ENCODE data around the gene DVL3. TPM values are rescaled to one million over a fixed set of nuclear protein-coding genes. Genes with fewer than 3 reads are reported as not detected.

The DVL3 gene
- total and polyA plus RNA-seq, 2 experiments from 2014 or later = 25.6 to 55.5 TPM

GRCh38 chr3:184135911-184136260 lies 19.3 kb upstream of the DVL3 start:
- no peak for TF ChIP-seq EZH2phosphoT487 (IDR thresholded peaks at IDR 0.05; ENCODE audit: unreplicated experiment)
- TF ChIP-seq ZNF331 (CRISPR knock-in tag; IDR thresholded peaks at IDR 0.05; ENCODE audit: low read depth) = no peak
- Mint-ChIP-seq H3K27me3 (ENCODE audit: insufficient read depth, low read depth, poor library complexity) (peaks cover 15% of the 10 kb centered on the region), H3K9me3 (no peaks in the 10 kb centered on the region), H3K4me1 (peaks cover 16% of the 10 kb centered on the region), H3K4me3 (peak overlapping the region; percentile 95), H3K36me3 (ENCODE audit: low read depth) (peaks cover 20% of the 10 kb centered on the region), H3K27ac (no peak overlapping the region; the same call in 1 of the 2 replicates)
- no peak for ATAC-seq
- Histone ChIP-seq H3K79me2 (replicated peaks; ENCODE audit: insufficient read depth) (peaks cover 42% of the 10 kb centered on the region), H2AFZ (peak overlapping the region; percentile 23), H3K27me3 (ENCODE audit: insufficient read depth) (no peaks in the 10 kb centered on the region), H4K20me1 (replicated peaks; ENCODE audit: insufficient read depth) (peaks cover 4% of the 10 kb centered on the region), H3K27ac (ENCODE audit: low read depth) (no peak overlapping the region), H3K4me2 (peak overlapping the region; percentile 100), H3F3A (replicated peaks; ENCODE audit: low read depth) (peaks cover 7% of the 10 kb centered on the region; the same call in 1 of the 2 replicates), H3K36me3 (ENCODE audit: insufficient read depth) (0 out of 2 replicates have a peak, but pooled peaks cover 5% of the 10 kb centered on the region), H3K4me3 (peak overlapping the region; percentile 89), H3K9me2 (ENCODE audit: insufficient read depth) (no peaks in the 10 kb centered on the region), H3K4me1 (ENCODE audit: insufficient read depth) (peaks cover 7% of the 10 kb centered on the region; the same call in 1 of the 2 replicates)
- DNase-seq (ENCODE audit: low spot score) = no peak

- no peaks in the 10 kb centered on the region for H3K9me2 ChIP-seq (ENCODE audit: insufficient read depth)
- Mint-ChIP-seq H3K27ac (no peak overlapping the region), H3K4me1 (peaks cover 12% of the 10 kb centered on the region), H3K4me3 (no peak overlapping the region), H3K27me3 (ENCODE audit: insufficient read depth, low read depth, poor library complexity) (peaks cover 2% of the 10 kb centered on the region), H3K9me3 (no peaks in the 10 kb centered on the region), H3K36me3 (ENCODE audit: low read depth) (peaks cover 59% of the 10 kb centered on the region)
- no peak for DNase-seq (ENCODE audit: low spot score)
- peaks cover 15% of the 10 kb centered on the region for H3K36me3 ChIP-seq (ENCODE audit: insufficient read depth)
- no peak overlapping the region for H3K4me3 ChIP-seq
- no peak for TF ChIP-seq STAT1 (IDR thresholded peaks at IDR 0.05; ENCODE audit: unreplicated experiment)
- TF ChIP-seq NANOG (IDR thresholded peaks at IDR 0.05; ENCODE audit: borderline replicate concordance) = no peak
- TF ChIP-seq JUNB (IDR thresholded peaks at IDR 0.05; ENCODE audit: unreplicated experiment) = no peak
- TF ChIP-seq CREB1 (CRISPR knock-in tag; IDR thresholded peaks at IDR 0.05; ENCODE audit: low read depth) = no peak
- TF ChIP-seq EZH2 (IDR thresholded peaks at IDR 0.05; ENCODE audit: low read depth, unreplicated experiment) = no peak
- no peak for TF ChIP-seq EZH2phosphoT487 (IDR thresholded peaks at IDR 0.05; ENCODE audit: unreplicated experiment)
- TF ChIP-seq POLR2AphosphoS5 (IDR thresholded peaks at IDR 0.05; ENCODE audit: low read depth) = no peak
- TF ChIP-seq, protein P1, sequence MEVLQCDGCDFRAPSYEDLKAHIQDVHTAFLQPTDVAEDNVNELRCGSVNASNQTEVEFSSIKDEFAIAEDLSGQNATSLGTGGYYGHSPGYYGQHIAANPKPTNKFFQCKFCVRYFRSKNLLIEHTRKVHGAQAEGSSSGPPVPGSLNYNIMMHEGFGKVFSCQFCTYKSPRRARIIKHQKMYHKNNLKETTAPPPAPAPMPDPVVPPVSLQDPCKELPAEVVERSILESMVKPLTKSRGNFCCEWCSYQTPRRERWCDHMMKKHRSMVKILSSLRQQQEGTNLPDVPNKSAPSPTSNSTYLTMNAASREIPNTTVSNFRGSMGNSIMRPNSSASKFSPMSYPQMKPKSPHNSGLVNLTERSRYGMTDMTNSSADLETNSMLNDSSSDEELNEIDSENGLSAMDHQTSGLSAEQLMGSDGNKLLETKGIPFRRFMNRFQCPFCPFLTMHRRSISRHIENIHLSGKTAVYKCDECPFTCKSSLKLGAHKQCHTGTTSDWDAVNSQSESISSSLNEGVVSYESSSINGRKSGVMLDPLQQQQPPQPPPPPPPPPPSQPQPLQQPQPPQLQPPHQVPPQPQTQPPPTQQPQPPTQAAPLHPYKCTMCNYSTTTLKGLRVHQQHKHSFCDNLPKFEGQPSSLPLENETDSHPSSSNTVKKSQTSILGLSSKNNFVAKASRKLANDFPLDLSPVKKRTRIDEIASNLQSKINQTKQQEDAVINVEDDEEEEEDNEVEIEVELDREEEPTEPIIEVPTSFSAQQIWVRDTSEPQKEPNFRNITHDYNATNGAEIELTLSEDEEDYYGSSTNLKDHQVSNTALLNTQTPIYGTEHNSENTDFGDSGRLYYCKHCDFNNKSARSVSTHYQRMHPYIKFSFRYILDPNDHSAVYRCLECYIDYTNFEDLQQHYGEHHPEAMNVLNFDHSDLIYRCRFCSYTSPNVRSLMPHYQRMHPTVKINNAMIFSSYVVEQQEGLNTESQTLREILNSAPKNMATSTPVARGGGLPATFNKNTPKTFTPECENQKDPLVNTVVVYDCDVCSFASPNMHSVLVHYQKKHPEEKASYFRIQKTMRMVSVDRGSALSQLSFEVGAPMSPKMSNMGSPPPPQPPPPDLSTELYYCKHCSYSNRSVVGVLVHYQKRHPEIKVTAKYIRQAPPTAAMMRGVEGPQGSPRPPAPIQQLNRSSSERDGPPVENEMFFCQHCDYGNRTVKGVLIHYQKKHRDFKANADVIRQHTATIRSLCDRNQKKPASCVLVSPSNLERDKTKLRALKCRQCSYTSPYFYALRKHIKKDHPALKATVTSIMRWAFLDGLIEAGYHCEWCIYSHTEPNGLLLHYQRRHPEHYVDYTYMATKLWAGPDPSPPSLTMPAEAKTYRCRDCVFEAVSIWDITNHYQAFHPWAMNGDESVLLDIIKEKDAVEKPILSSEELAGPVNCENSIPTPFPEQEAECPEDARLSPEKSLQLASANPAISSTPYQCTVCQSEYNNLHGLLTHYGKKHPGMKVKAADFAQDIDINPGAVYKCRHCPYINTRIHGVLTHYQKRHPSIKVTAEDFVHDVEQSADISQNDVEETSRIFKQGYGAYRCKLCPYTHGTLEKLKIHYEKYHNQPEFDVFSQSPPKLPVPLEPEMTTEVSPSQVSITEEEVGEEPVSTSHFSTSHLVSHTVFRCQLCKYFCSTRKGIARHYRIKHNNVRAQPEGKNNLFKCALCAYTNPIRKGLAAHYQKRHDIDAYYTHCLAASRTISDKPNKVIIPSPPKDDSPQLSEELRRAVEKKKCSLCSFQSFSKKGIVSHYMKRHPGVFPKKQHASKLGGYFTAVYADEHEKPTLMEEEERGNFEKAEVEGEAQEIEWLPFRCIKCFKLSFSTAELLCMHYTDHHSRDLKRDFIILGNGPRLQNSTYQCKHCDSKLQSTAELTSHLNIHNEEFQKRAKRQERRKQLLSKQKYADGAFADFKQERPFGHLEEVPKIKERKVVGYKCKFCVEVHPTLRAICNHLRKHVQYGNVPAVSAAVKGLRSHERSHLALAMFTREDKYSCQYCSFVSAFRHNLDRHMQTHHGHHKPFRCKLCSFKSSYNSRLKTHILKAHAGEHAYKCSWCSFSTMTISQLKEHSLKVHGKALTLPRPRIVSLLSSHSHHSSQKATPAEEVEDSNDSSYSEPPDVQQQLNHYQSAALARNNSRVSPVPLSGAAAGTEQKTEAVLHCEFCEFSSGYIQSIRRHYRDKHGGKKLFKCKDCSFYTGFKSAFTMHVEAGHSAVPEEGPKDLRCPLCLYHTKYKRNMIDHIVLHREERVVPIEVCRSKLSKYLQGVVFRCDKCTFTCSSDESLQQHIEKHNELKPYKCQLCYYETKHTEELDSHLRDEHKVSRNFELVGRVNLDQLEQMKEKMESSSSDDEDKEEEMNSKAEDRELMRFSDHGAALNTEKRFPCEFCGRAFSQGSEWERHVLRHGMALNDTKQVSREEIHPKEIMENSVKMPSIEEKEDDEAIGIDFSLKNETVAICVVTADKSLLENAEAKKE (CRISPR knock-in tag; IDR thresholded peaks at IDR 0.05) = no peak
- H3F3A ChIP-seq (replicated peaks; ENCODE audit: low read depth) = no peaks in the 10 kb centered on the region
- no peak overlapping the region for H3K4me2 ChIP-seq
- H2AFZ ChIP-seq = no peak overlapping the region
- no peak overlapping the region for H3K27ac ChIP-seq (ENCODE audit: low read depth)
- H3K79me2 ChIP-seq (replicated peaks; ENCODE audit: insufficient read depth) = peaks cover 36% of the 10 kb centered on the region
- peaks cover 7% of the 10 kb centered on the region; the same call in 1 of the 2 replicates for H3K4me1 ChIP-seq (ENCODE audit: insufficient read depth)
- peaks cover 4% of the 10 kb centered on the region for H4K20me1 ChIP-seq (replicated peaks; ENCODE audit: insufficient read depth)
- no peak for ATAC-seq
- no peaks in the 10 kb centered on the region for H3K27me3 ChIP-seq (ENCODE audit: insufficient read depth)
Observed at GRCh38 chr3:184140436-184140835, 14.7 kb upstream of the DVL3 start.
